ENCODE measurements around the gene CAGE1. TPM values are rescaled to one million over a fixed set of nuclear protein-coding genes. Genes with fewer than 3 reads are reported as not detected.

Gene CAGE1
- total and polyA plus RNA-seq, 10 of the 15 experiments (the other 5 are each of a cell fraction or from before 2014, with no cell fraction given), result 0.03 to 0.42 (median 0.08) TPM; not detected in 3

DNA sequence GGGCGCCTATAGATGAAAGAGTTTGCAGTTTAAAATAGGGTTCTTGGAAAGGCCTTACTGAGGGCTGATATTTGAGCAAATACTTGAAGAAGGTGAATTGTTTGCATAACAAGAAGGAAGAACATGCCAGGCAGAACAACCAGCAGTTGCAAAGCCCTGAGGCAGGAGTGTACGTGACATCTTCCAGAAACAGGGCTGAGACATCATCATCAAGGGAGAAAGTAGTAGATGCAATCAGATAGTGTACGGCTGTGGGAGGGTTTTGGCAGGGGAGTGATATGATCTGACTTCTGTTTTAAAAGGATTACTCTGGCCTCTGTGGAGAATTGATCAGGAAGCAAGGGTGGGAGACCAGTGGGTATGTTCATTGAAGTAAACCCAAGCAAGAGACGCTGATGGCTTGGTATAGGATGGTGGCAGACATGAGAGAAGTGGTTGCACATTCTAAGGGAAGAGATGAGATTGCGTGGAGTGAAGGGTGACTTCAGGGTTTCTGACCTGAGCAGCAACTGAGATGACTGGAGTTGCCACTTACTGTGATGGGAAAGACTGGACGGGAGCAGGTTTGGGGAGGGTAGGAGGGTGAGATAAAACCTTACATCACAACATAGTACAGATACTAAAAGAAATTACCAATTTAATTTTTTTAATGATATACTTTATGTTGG, 28.8 kb upstream of the CAGE1 start:
- in situ Hi-C loops (cut with MboI), result no loop called here
- H4K20me1 ChIP-seq (ENCODE audit: control insufficient read depth, insufficient read depth), result no peaks in the 10 kb centered on the region
- peaks cover 13 to 15% of the 10 kb centered on the region in 2 experiments for H3K36me3 ChIP-seq (ENCODE audit: control insufficient read depth in 2 of 2, insufficient read depth in 2 of 2, low read length in 1 of 2)
- H2AFZ ChIP-seq (ENCODE audit: control insufficient read depth, low read depth, low read length), result no peak overlapping the region
- DNase-seq (ENCODE audit: low read depth, low spot score), result no peak
- H3K27me3 ChIP-seq (replicated peaks in 1 of 2; ENCODE audit: control insufficient read depth in 2 of 2, insufficient read depth in 2 of 2, low read length in 1 of 2), result no peaks in the 10 kb centered on the region
- BruUV-seq (replicated peaks), result no TSS peak
- no peak overlapping the region for H3K9ac ChIP-seq (ENCODE audit: control insufficient read depth, insufficient read depth, low read length)
- H3K79me2 ChIP-seq (ENCODE audit: control insufficient read depth, insufficient read depth, low read length), result no peaks in the 10 kb centered on the region
- intact Hi-C loops (cut with micrococcal nuclease; ENCODE audit: unreplicated experiment), result no loop called here
- SMC1A ChIA-PET (ENCODE audit: uncharacterized antibody, unreplicated experiment), result interaction anchor here (0.6 to 0.7 kb wide), 2 partner anchors 107 to 762 kb away, joined by 3 to 4 read pairs; no protein-coding TSS in a partner anchor
- no peak for FAIRE-seq
- H3K4me2 ChIP-seq (ENCODE audit: control insufficient read depth, insufficient read depth), result no peak overlapping the region
- TF ChIP-seq IKZF1 (conservative IDR thresholded peaks at IDR 0.05), result no peak
- no peak for TF ChIP-seq NR2F1 (conservative IDR thresholded peaks at IDR 0.05)
- TF ChIP-seq SP1 (IDR thresholded peaks at IDR 0.05; ENCODE audit: low read depth, low read length), result no peak
- TF ChIP-seq, protein P1, sequence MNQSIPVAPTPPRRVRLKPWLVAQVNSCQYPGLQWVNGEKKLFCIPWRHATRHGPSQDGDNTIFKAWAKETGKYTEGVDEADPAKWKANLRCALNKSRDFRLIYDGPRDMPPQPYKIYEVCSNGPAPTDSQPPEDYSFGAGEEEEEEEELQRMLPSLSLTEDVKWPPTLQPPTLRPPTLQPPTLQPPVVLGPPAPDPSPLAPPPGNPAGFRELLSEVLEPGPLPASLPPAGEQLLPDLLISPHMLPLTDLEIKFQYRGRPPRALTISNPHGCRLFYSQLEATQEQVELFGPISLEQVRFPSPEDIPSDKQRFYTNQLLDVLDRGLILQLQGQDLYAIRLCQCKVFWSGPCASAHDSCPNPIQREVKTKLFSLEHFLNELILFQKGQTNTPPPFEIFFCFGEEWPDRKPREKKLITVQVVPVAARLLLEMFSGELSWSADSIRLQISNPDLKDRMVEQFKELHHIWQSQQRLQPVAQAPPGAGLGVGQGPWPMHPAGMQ (IDR thresholded peaks at IDR 0.05; ENCODE audit: borderline replicate concordance), result no peak
- no peak for TF ChIP-seq NFYA (IDR thresholded peaks at IDR 0.05; ENCODE audit: borderline replicate concordance, low read depth, low read length)
- TF ChIP-seq, protein P2, sequence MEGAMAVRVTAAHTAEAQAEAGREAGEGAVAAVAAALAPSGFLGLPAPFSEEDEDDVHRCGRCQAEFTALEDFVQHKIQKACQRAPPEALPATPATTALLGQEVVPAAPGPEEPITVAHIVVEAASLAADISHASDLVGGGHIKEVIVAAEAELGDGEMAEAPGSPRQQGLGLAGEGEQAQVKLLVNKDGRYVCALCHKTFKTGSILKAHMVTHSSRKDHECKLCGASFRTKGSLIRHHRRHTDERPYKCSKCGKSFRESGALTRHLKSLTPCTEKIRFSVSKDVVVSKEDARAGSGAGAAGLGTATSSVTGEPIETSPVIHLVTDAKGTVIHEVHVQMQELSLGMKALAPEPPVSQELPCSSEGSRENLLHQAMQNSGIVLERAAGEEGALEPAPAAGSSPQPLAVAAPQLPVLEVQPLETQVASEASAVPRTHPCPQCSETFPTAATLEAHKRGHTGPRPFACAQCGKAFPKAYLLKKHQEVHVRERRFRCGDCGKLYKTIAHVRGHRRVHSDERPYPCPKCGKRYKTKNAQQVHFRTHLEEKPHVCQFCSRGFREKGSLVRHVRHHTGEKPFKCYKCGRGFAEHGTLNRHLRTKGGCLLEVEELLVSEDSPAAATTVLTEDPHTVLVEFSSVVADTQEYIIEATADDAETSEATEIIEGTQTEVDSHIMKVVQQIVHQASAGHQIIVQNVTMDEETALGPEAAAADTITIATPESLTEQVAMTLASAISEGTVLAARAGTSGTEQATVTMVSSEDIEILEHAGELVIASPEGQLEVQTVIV (IDR thresholded peaks at IDR 0.05; ENCODE audit: borderline replicate concordance, partially characterized antibody), result no peak
- TF ChIP-seq RAD21 (IDR thresholded peaks at IDR 0.05; ENCODE audit: insufficient read depth, low read depth, low read length), result no peak
- no peak for TF ChIP-seq KDM1A (IDR thresholded peaks at IDR 0.05; ENCODE audit: borderline replicate concordance)
- TF ChIP-seq, protein P3, sequence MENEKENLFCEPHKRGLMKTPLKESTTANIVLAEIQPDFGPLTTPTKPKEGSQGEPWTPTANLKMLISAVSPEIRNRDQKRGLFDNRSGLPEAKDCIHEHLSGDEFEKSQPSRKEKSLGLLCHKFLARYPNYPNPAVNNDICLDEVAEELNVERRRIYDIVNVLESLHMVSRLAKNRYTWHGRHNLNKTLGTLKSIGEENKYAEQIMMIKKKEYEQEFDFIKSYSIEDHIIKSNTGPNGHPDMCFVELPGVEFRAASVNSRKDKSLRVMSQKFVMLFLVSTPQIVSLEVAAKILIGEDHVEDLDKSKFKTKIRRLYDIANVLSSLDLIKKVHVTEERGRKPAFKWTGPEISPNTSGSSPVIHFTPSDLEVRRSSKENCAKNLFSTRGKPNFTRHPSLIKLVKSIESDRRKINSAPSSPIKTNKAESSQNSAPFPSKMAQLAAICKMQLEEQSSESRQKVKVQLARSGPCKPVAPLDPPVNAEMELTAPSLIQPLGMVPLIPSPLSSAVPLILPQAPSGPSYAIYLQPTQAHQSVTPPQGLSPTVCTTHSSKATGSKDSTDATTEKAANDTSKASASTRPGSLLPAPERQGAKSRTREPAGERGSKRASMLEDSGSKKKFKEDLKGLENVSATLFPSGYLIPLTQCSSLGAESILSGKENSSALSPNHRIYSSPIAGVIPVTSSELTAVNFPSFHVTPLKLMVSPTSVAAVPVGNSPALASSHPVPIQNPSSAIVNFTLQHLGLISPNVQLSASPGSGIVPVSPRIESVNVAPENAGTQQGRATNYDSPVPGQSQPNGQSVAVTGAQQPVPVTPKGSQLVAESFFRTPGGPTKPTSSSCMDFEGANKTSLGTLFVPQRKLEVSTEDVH (IDR thresholded peaks at IDR 0.05; ENCODE audit: low read depth, partially characterized antibody), result no peak
- no peak for TF ChIP-seq RAD51 (IDR thresholded peaks at IDR 0.05)
- no peak for TF ChIP-seq GABPA (IDR thresholded peaks at IDR 0.05; ENCODE audit: low read depth)
- no peak for TF ChIP-seq POLR2A (IDR thresholded peaks at IDR 0.05; ENCODE audit: low read depth, low read length)
- no peak for TF ChIP-seq HCFC1 (IDR thresholded peaks at IDR 0.05; ENCODE audit: low read length)
- TF ChIP-seq, protein P4, sequence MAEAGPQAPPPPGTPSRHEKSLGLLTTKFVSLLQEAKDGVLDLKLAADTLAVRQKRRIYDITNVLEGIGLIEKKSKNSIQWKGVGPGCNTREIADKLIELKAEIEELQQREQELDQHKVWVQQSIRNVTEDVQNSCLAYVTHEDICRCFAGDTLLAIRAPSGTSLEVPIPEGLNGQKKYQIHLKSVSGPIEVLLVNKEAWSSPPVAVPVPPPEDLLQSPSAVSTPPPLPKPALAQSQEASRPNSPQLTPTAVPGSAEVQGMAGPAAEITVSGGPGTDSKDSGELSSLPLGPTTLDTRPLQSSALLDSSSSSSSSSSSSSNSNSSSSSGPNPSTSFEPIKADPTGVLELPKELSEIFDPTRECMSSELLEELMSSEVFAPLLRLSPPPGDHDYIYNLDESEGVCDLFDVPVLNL (IDR thresholded peaks at IDR 0.05; ENCODE audit: low read depth, low read length), result no peak
- no peaks in the 10 kb centered on the region for H3K9me3 ChIP-seq (replicated peaks; ENCODE audit: control insufficient read depth, insufficient read depth, low read length)
- RAD21 ChIA-PET (ENCODE audit: unreplicated experiment), result no interaction called here
- H3K4me1 ChIP-seq (ENCODE audit: control insufficient read depth, insufficient read depth, low read length), result no peaks in the 10 kb centered on the region
- POLR2A ChIA-PET, result no interaction called here
- H3K27ac ChIP-seq (ENCODE audit: control insufficient read depth, insufficient read depth), result no peak overlapping the region
- no peak overlapping the region for H3K4me3 ChIP-seq
- no peak for ATAC-seq
- CTCF ChIA-PET, result no interaction called here
- WGBS (ENCODE audit: insufficient coverage, insufficient replicate concordance, low lambda C conversion rate, missing lambda C conversion rate), result 98% methylated on average over 6 of the region's 6 CpGs

All from GM12878 (cell line).